Liver (tissue), 3 donors: ENCODE results near the gene FRAS1.

Experiments
- CTCF ChIP-seq: fragments of 150-350 bp; IDR thresholded peaks from 2 replicates; pipeline ENCODE4 v1.5.1; 2017; ENCODE audit warnings: improper control_type of control experiment, low read depth, low read length; ENCODE audit not compliant: missing input control
- GABPA ChIP-seq, 2 donors: IDR thresholded peaks in 1 of 2; conservative IDR thresholded peaks in 1 of 2; 2 replicates each; pipeline ENCODE4 v1.6.1; 2016; ENCODE audit warnings: antibody characterized with exemption in 2 of 2, mild to moderate bottlenecking in 1 of 2, moderate library complexity in 1 of 2
- JUND ChIP-seq, 2 donors: IDR thresholded peaks; 2 replicates each; pipeline ENCODE4 v1.6.1; 2016; ENCODE audit warnings: antibody characterized with exemption in 2 of 2
- REST ChIP-seq: IDR thresholded peaks from 2 replicates; pipeline ENCODE4 v1.6.1; 2016; ENCODE audit warnings: antibody characterized with exemption, mild to moderate bottlenecking
- TAF1 ChIP-seq: conservative IDR thresholded peaks from 2 replicates; pipeline ENCODE4 v1.6.1; 2016; ENCODE audit warnings: antibody characterized with exemption, mild to moderate bottlenecking
- YY1 ChIP-seq: IDR thresholded peaks from 2 replicates; pipeline ENCODE4 v1.6.1; 2016; ENCODE audit warnings: antibody characterized with exemption, mild to moderate bottlenecking
- ZBTB33 ChIP-seq: IDR thresholded peaks from 2 replicates; pipeline ENCODE4 v1.6.1; 2016; ENCODE audit warnings: antibody characterized with exemption
- donor health status: healthy.
- donor health status: healthy.

GRCh38 chr4:78356251-78356786, 299.2 kb downstream of the FRAS1 start:
- TF ChIP-seq REST (no peak), ZBTB33 (no peak), CTCF (no peak), GABPA (IDR thresholded peaks at IDR 0.05 in 1 of 2, conservative IDR thresholded peaks at IDR 0.05 in 1 of 2) (no peak), YY1 (no peak), TAF1 (no peak), JUND (IDR thresholded peaks at IDR 0.05) (no peak)
